ENCODE data around the gene VAV2.
"Not testable (repeated sequence)": the region's sequence is repeated elsewhere in the genome, so short reads cannot be mapped to it uniquely, and the experiment has no call there.

Gene VAV2

GRCh38 chr9:133778336-133779013, 213.6 kb downstream of the VAV2 start:
- DNase-seq = no peak

- no peak for DNase-seq
Measured at GRCh38 chr9:133777871-133778270, 214.3 kb downstream of the VAV2 start.

GRCh38 chr9:133777068-133777791, 214.9 kb downstream of the VAV2 start:
- DNase-seq = no peak

- DNase-seq = no peak
Measured at GRCh38 chr9:133775951-133776905, 215.9 kb downstream of the VAV2 start.

- DNase-seq = no peak
Measured at GRCh38 chr9:133775291-133775690, 216.8 kb downstream of the VAV2 start.

- no peak for DNase-seq
Measured at GRCh38 chr9:133774799-133775198, 217.3 kb downstream of the VAV2 start.

GRCh38 chr9:133773889-133774655, 218.1 kb downstream of the VAV2 start:
- DNase-seq = no peak

- DNase-seq = no peak
Measured at GRCh38 chr9:133772581-133772980, 219.5 kb downstream of the VAV2 start.

GRCh38 chr9:133771486-133772482, 220.3 kb downstream of the VAV2 start:
- DNase-seq = no peak

- no peak for DNase-seq
Measured at GRCh38 chr9:133770076-133770777, 221.9 kb downstream of the VAV2 start.

- DNase-seq = no peak
Measured at GRCh38 chr9:133769511-133770075, 222.5 kb downstream of the VAV2 start.

GRCh38 chr9:133768859-133769510, 223.1 kb downstream of the VAV2 start:
- DNase-seq = no peak

- DNase-seq = no peak
Measured at GRCh38 chr9:133768371-133768858, 223.7 kb downstream of the VAV2 start.

- no peak for DNase-seq
Measured at GRCh38 chr9:133767625-133768024, 224.5 kb downstream of the VAV2 start.

GRCh38 chr9:133767008-133767407, 225.1 kb downstream of the VAV2 start:
- no peak for DNase-seq

GRCh38 chr9:133766234-133766633, 225.9 kb downstream of the VAV2 start:
- not testable (repeated sequence) for DNase-seq

GRCh38 chr9:133763272-133764183, 228.6 kb downstream of the VAV2 start:
- DNase-seq = no peak

GRCh38 chr9:133762488-133763271, 229.4 kb downstream of the VAV2 start:
- no peak for DNase-seq
